H9 (cell line): ENCODE measurements around the gene THPO. TPM values are rescaled to one million over a fixed set of nuclear protein-coding genes. Genes with fewer than 3 reads are reported as not detected.
A peak's percentile ranks its signal among the peaks of the same experiment; 100 is the strongest.

Experiments used
- DNase-seq: peaks from one replicate; pipeline ENCODE4 v3.0.0-alpha.2; 2017
- H2AFZ ChIP-seq: one replicate; pipeline ENCODE4 v1.6.1; 2013; ENCODE audit warnings: mild to moderate bottlenecking, low read length, control low read depth, moderate library complexity
- H2AK5ac ChIP-seq: 2 replicates; pipeline ENCODE4 v1.6.1; 2013; ENCODE audit warnings: low read length, control low read depth, mixed read lengths; ENCODE audit not compliant: insufficient read length
- H2BK120ac ChIP-seq: one replicate; pipeline ENCODE4 v1.6.1; 2013; ENCODE audit warnings: low read depth, mild to moderate bottlenecking, low read length, control low read depth, inconsistent platforms; ENCODE audit not compliant: poor library complexity, severe bottlenecking
- H2BK12ac ChIP-seq: 2 replicates; pipeline ENCODE4 v1.6.1; 2013; ENCODE audit warnings: low read length, control low read depth, mixed read lengths, low read depth; ENCODE audit not compliant: insufficient read length
- H2BK15ac ChIP-seq: 2 replicates; pipeline ENCODE4 v1.6.1; 2013; ENCODE audit warnings: low read depth, low read length, control low read depth
- H2BK20ac ChIP-seq: one replicate; pipeline ENCODE4 v1.6.1; 2013; ENCODE audit warnings: low read depth, mild to moderate bottlenecking, low read length, control low read depth, inconsistent platforms; ENCODE audit not compliant: poor library complexity, severe bottlenecking
- H2BK5ac ChIP-seq: 2 replicates; pipeline ENCODE4 v1.6.1; 2013; ENCODE audit warnings: low read length, control low read depth, mixed read lengths; ENCODE audit not compliant: insufficient read length
- H3K14ac ChIP-seq: 2 replicates; pipeline ENCODE4 v1.6.1; 2013; ENCODE audit warnings: low read length, control low read depth; ENCODE audit not compliant: insufficient read depth
- H3K18ac ChIP-seq: 2 replicates; pipeline ENCODE4 v1.6.1; 2013; ENCODE audit warnings: low read depth, mild to moderate bottlenecking, mixed read lengths, low read length, control low read depth; ENCODE audit not compliant: insufficient read length
- H3K23ac ChIP-seq: 2 replicates; pipeline ENCODE4 v1.6.1; 2013; ENCODE audit warnings: low read length, control low read depth, mixed read lengths, low read depth; ENCODE audit not compliant: insufficient read length
- H3K23me2 ChIP-seq: 2 replicates; pipeline ENCODE4 v1.6.1; 2013; ENCODE audit warnings: low read depth, mild to moderate bottlenecking, mixed read lengths, low read length, control low read depth; ENCODE audit not compliant: insufficient read length, poor library complexity, severe bottlenecking
- H3K27ac ChIP-seq: 2 replicates; pipeline ENCODE4 v1.5.1; 2013; ENCODE audit warnings: low read length, control low read depth, mixed read lengths, low read depth; ENCODE audit not compliant: insufficient read length
- H3K27me3 ChIP-seq: 2 replicates; pipeline ENCODE4 v1.6.1; 2013; ENCODE audit warnings: low read length, control low read depth, inconsistent platforms; ENCODE audit not compliant: insufficient read depth
- H3K4ac ChIP-seq: 2 replicates; pipeline ENCODE4 v1.6.1; 2013; ENCODE audit warnings: low read depth, mild to moderate bottlenecking, control low read depth, inconsistent platforms, low read length, moderate library complexity
- H3K4me1 ChIP-seq: 2 replicates; pipeline ENCODE4 v1.6.1; 2013; ENCODE audit warnings: low read length, control low read depth, inconsistent platforms; ENCODE audit not compliant: insufficient read depth
- H3K4me2 ChIP-seq: 2 replicates; pipeline ENCODE4 v1.6.1; 2013; ENCODE audit warnings: low read length, control low read depth, mixed read lengths; ENCODE audit not compliant: insufficient read length, insufficient read depth
- H3K56ac ChIP-seq: 2 replicates; pipeline ENCODE4 v1.6.1; 2013; ENCODE audit warnings: low read depth, mild to moderate bottlenecking, mixed read lengths, low read length, control low read depth; ENCODE audit not compliant: insufficient read length
- H3K79me1 ChIP-seq: 2 replicates; pipeline ENCODE4 v1.6.1; 2013; ENCODE audit warnings: low read depth, mild to moderate bottlenecking, moderate library complexity, low read length, control low read depth, inconsistent platforms; ENCODE audit not compliant: insufficient read depth, poor library complexity, severe bottlenecking
- H3K79me2 ChIP-seq: 2 replicates; pipeline ENCODE4 v1.6.1; 2013; ENCODE audit warnings: low read length, control low read depth, inconsistent platforms; ENCODE audit not compliant: insufficient read depth
- H3K9ac ChIP-seq: 2 replicates; pipeline ENCODE4 v1.6.1; 2013; ENCODE audit warnings: low read length, control low read depth, mixed read lengths; ENCODE audit not compliant: insufficient read length; ENCODE audit errors: extremely low read depth
- H3K9me3 ChIP-seq: one replicate; pipeline ENCODE4 v1.6.1; 2013; ENCODE audit warnings: low read depth, low read length, inconsistent platforms; ENCODE audit not compliant: control insufficient read depth
- H3T11ph ChIP-seq: one replicate; pipeline ENCODE4 v1.6.1; 2013; ENCODE audit warnings: mild to moderate bottlenecking, low read length, control low read depth, inconsistent platforms
- H4K20me1 ChIP-seq: one replicate; pipeline ENCODE4 v1.6.1; 2013; ENCODE audit not compliant: control insufficient read depth, insufficient read length, insufficient read depth
- H4K5ac ChIP-seq: 2 replicates; pipeline ENCODE4 v1.6.1; 2013; ENCODE audit warnings: low read depth, mild to moderate bottlenecking, mixed read lengths, low read length, control low read depth; ENCODE audit not compliant: insufficient read length
- H4K8ac ChIP-seq: replicated peaks from 2 replicates; pipeline ENCODE4 v1.6.1; 2013; ENCODE audit warnings: low read length, control low read depth, mixed read lengths, low read depth; ENCODE audit not compliant: insufficient read length
- H4K91ac ChIP-seq: 2 replicates; pipeline ENCODE4 v1.6.1; 2013; ENCODE audit warnings: low read depth, mild to moderate bottlenecking, moderate library complexity, mixed read lengths, low read length, control low read depth; ENCODE audit not compliant: insufficient read length
- H3K27ac Mint-ChIP-seq, 3 experiments: 2 replicates in 2 of 3; 3 replicates in 1 of 3; pipeline ENCODE4 v1.8.0; 2020 to 2021; ENCODE audit warnings: mixed read lengths in 3 of 3, mild to moderate bottlenecking in 1 of 3, moderate library complexity in 1 of 3
- H3K27me3 Mint-ChIP-seq: 2 replicates; pipeline ENCODE4 v1.8.0; 2021; ENCODE audit warnings: low read depth, mild to moderate bottlenecking, moderate library complexity, mixed read lengths
- H3K36me3 Mint-ChIP-seq, 3 experiments: 2 replicates in 2 of 3; 3 replicates in 1 of 3; pipeline ENCODE4 v1.8.0; 2020 to 2021; ENCODE audit warnings: low read depth in 3 of 3, mixed read lengths in 3 of 3; ENCODE audit not compliant: insufficient read depth in 1 of 3
- H3K4me1 Mint-ChIP-seq, 2 experiments: 2 replicates each; pipeline ENCODE4 v1.8.0; 2020; ENCODE audit warnings: mixed read lengths in 2 of 2
- H3K4me3 Mint-ChIP-seq, 2 experiments: 2 replicates in 1 of 2; 3 replicates in 1 of 2; pipeline ENCODE4 v1.8.0; 2020 to 2021; ENCODE audit warnings: mild to moderate bottlenecking in 2 of 2, mixed read lengths in 2 of 2, moderate library complexity in 1 of 2
- H3K9me3 Mint-ChIP-seq, 2 experiments: 2 replicates in 1 of 2; 3 replicates in 1 of 2; pipeline ENCODE4 v1.8.0; 2020; ENCODE audit warnings: mild to moderate bottlenecking in 2 of 2, mixed read lengths in 2 of 2, moderate library complexity in 1 of 2
- WGBS: extraction: QIAGEN DNeasy Blood & Tissue Kit; methylation state at CpG from one replicate; pipeline ENCODE4 v1.1.7; 2013; ENCODE audit warnings: missing lambda C conversion rate, low lambda C conversion rate, mixed read lengths; ENCODE audit not compliant: insufficient read length; ENCODE audit errors: extremely low coverage; 5-methylcytosine and 5-hydroxymethylcytosine counted together
- total RNA-seq: library from RNA; stranded (reverse); gene quantifications from 2 replicates; pipeline ENCODE4 v1.2.1, GENCODE V29; 2021
- TF ChIP-seq, protein P1 (sequence below): fragments of 200-600 bp; sonication (generic); conservative IDR thresholded peaks from 3 replicates; pipeline ENCODE4 v1.8.0; 2021; ENCODE audit warnings: antibody characterized with exemption, mild to moderate bottlenecking

Gene THPO
- total RNA-seq, 1 experiment from 2014 or later = 0.85 TPM

DNA sequence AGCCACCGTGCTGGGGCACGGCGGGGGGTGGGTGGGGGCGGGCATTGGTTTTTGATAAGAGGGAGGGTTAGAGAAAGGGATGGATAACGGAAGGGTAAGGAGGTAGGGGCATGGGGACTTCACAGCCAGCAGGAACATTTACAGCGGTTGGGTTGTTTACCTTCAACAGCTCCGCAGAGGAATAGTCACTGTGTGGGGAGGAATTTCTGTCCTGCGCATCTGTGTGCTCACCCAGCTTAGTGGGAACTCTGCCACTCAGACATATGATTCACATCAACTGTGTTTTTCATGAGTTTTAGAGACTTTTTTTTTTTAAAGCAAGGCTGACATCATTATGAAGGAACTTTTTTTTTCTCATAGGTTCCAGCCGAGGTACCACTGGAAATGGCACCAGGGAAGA, 21.4 kb upstream of the THPO start:
- Mint-ChIP-seq H3K4me1 (peaks cover 3 to 15% of the 10 kb centered on the region in 2 experiments), H3K27ac (no peak overlapping the region), H3K27me3 (peaks cover 24% of the 10 kb centered on the region), H3K4me3 (peak overlapping the region in 1 of 2 experiments; percentile 51; a peak in 1 of 5 replicates), H3K36me3 (no peaks in the 10 kb centered on the region), H3K9me3 (no peaks in the 10 kb centered on the region)
- no peak overlapping the region for H4K91ac ChIP-seq
- H3K23ac ChIP-seq = no peak overlapping the region
- no peak overlapping the region for H2BK120ac ChIP-seq
- no peak overlapping the region for H3K9ac ChIP-seq
- H3K4me1 ChIP-seq = no peaks in the 10 kb centered on the region; the same call in 1 of the 2 replicates
- no peaks in the 10 kb centered on the region for H3K79me1 ChIP-seq
- no peaks in the 10 kb centered on the region for H3K9me3 ChIP-seq
- no peaks in the 10 kb centered on the region for H4K20me1 ChIP-seq
- no peak overlapping the region for H2AK5ac ChIP-seq
- no peak overlapping the region for H2BK20ac ChIP-seq
- TF ChIP-seq, protein P1, sequence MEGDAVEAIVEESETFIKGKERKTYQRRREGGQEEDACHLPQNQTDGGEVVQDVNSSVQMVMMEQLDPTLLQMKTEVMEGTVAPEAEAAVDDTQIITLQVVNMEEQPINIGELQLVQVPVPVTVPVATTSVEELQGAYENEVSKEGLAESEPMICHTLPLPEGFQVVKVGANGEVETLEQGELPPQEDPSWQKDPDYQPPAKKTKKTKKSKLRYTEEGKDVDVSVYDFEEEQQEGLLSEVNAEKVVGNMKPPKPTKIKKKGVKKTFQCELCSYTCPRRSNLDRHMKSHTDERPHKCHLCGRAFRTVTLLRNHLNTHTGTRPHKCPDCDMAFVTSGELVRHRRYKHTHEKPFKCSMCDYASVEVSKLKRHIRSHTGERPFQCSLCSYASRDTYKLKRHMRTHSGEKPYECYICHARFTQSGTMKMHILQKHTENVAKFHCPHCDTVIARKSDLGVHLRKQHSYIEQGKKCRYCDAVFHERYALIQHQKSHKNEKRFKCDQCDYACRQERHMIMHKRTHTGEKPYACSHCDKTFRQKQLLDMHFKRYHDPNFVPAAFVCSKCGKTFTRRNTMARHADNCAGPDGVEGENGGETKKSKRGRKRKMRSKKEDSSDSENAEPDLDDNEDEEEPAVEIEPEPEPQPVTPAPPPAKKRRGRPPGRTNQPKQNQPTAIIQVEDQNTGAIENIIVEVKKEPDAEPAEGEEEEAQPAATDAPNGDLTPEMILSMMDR = no peak
- no peak overlapping the region for H2BK12ac ChIP-seq
- H3K27ac ChIP-seq = no peak overlapping the region
- no peak overlapping the region for H2BK15ac ChIP-seq
- peak overlapping the region; percentile 48 for H3K4me2 ChIP-seq
- H3K18ac ChIP-seq = no peak overlapping the region
- H3K56ac ChIP-seq = no peak overlapping the region
- no peak overlapping the region for H2BK5ac ChIP-seq
- peaks cover 2% of the 10 kb centered on the region for H3K23me2 ChIP-seq
- H3K27me3 ChIP-seq = no peaks in the 10 kb centered on the region
- H4K8ac ChIP-seq = no peak overlapping the region
- no peak overlapping the region for H2AFZ ChIP-seq
- H3T11ph ChIP-seq = no peak overlapping the region
- no peak for DNase-seq
- H3K79me2 ChIP-seq = no peaks in the 10 kb centered on the region
- no peak overlapping the region for H3K4ac ChIP-seq
- no peak overlapping the region for H3K14ac ChIP-seq
- H4K5ac ChIP-seq = no peak overlapping the region
- WGBS = no CpG with 5 or more reads among the region's 9 CpGs
